ENCODE results near the gene ASXL1. TPM values are rescaled to one million over a fixed set of nuclear protein-coding genes. Genes with fewer than 3 reads are reported as not detected.
"Not testable (repeated sequence)": the region's sequence is repeated elsewhere in the genome, so short reads cannot be mapped to it uniquely, and the experiment has no call there.

ASXL1 gene
- total RNA-seq, 1 experiment from 2014 or later, result 22.7 TPM

DNA sequence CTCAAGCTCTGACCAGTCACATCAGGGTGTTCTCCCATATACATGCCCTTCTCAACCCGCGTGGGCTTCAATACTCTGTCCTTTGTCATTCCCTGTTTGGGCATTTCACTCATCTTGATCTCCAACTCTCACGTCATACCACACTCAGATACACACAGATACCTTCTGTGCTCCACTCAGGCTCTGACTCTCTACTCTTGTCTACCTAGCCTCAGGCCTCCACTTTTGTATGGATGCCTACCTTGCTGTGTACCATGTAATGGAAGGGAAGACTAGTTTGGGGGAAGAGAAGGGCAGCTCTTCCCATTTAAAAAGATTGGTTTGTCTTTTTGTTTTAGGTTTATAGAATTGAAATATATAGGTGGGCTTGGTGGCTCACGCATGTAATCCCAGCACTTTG, 48.6 kb downstream of the ASXL1 start:
- ATAC-seq, result no peak
- ChIA-PET POLR2A (no interaction called here), CTCF (no interaction called here)
- H3K9me3 Mint-ChIP-seq, result no peaks in the 10 kb centered on the region
- no peak for DNase-seq (ENCODE audit: low spot score)
- no peak overlapping the region for H3K4me3 Mint-ChIP-seq
- H3K27me3 Mint-ChIP-seq (ENCODE audit: low read depth), result no peaks in the 10 kb centered on the region
- TF ChIP-seq MLX (CRISPR knock-in tag; IDR thresholded peaks at IDR 0.05) (no peak), ETV6 (CRISPR knock-in tag; IDR thresholded peaks at IDR 0.05) (no peak), IRF1 (CRISPR knock-in tag; IDR thresholded peaks at IDR 0.05) (no peak), ZNF263 (CRISPR knock-in tag; IDR thresholded peaks at IDR 0.05; ENCODE audit: low read depth) (no peak), NR3C1 (CRISPR knock-in tag; conservative IDR thresholded peaks at IDR 0.05; ENCODE audit: low read depth) (no peak), ZMAT4 (CRISPR knock-in tag; IDR thresholded peaks at IDR 0.05) (no peak), SMAD4 (CRISPR knock-in tag; IDR thresholded peaks at IDR 0.05) (no peak), CREB1 (CRISPR knock-in tag; IDR thresholded peaks at IDR 0.05) (no peak), SP1 (CRISPR knock-in tag; conservative IDR thresholded peaks at IDR 0.05) (no peak), HMGA2 (CRISPR knock-in tag; IDR thresholded peaks at IDR 0.05) (no peak), ATF6 (CRISPR knock-in tag; IDR thresholded peaks at IDR 0.05) (no peak), JAZF1 (CRISPR knock-in tag; IDR thresholded peaks at IDR 0.05) (no peak), TEAD4 (CRISPR knock-in tag; IDR thresholded peaks at IDR 0.05) (no peak), ATF2 (CRISPR knock-in tag; IDR thresholded peaks at IDR 0.05; ENCODE audit: borderline replicate concordance, low read depth) (no peak), KAT7 (CRISPR knock-in tag; IDR thresholded peaks at IDR 0.05; ENCODE audit: borderline replicate concordance) (no peak), TCF7 (CRISPR knock-in tag; IDR thresholded peaks at IDR 0.05; ENCODE audit: low read depth) (no peak)
- TF ChIP-seq, protein P1, sequence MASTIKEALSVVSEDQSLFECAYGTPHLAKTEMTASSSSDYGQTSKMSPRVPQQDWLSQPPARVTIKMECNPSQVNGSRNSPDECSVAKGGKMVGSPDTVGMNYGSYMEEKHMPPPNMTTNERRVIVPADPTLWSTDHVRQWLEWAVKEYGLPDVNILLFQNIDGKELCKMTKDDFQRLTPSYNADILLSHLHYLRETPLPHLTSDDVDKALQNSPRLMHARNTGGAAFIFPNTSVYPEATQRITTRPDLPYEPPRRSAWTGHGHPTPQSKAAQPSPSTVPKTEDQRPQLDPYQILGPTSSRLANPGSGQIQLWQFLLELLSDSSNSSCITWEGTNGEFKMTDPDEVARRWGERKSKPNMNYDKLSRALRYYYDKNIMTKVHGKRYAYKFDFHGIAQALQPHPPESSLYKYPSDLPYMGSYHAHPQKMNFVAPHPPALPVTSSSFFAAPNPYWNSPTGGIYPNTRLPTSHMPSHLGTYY (CRISPR knock-in tag; IDR thresholded peaks at IDR 0.05), result no peak
- H3K4me1 Mint-ChIP-seq, result no peaks in the 10 kb centered on the region
- no peak overlapping the region for H3K27ac Mint-ChIP-seq
- H3K36me3 Mint-ChIP-seq, result no peaks in the 10 kb centered on the region

DNA sequence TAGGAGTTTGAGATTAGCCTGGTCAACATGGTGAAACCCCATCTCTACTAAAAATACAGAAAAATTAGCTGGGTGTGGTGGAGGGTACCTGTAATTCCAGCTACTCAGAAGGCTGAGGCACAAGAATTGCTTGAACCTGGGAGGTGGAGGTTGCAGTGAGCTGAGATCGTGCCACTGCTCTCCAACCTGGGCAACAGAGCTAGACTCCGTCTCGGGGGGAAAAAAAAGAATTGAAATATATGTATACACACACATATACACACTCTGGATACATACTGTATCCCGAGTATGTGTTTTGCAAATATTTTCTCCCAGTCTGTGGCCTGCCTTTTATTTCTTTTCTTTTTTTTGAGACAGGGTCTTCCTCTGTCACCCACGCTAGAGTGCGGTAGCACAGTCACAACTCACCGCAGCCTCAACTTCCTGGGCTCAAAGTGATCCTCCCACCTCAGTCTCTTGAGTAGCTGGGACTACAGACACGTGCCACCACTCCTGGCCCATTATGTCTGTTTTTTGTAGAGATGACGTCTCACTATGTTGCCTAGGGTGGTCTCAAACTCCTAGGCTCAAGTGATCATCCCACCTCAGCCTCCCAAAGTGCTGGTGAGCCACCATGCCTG, 49.1 kb downstream of the ASXL1 start:
- H3K4me1 Mint-ChIP-seq, H3K36me3 Mint-ChIP-seq, CTCF ChIA-PET: not testable (repeated sequence)

More for the DNA sequence above, 49.1 kb downstream of the ASXL1 start:
- ATAC-seq; H3K27me3 Mint-ChIP-seq (ENCODE audit: low read depth); POLR2A ChIA-PET; DNase-seq (ENCODE audit: low spot score); H3K9me3 Mint-ChIP-seq; H3K4me3 Mint-ChIP-seq; H3K27ac Mint-ChIP-seq: not testable (repeated sequence)
